OCI-LY7 (cell line): Measurements from ENCODE around the gene VWA5B1. TPM values are rescaled to one million over a fixed set of nuclear protein-coding genes. Genes with fewer than 3 reads are reported as not detected.
"Not testable (repeated sequence)": the region's sequence is repeated elsewhere in the genome, so short reads cannot be mapped to it uniquely, and the experiment has no call there.

Source experiments
- BruUV-seq: library from RNA; stranded (reverse); fragments of 400-500 nt; replicated peaks from 2 replicates; lab custom pipeline; 2021; lab: Mats Ljungman, UMichigan
- CTCF ChIA-PET: fragments of 300-600 bp; sonication (Branson Sonifier 250); formaldehyde crosslinking; loops from one replicate; lab custom pipeline; 2022; ENCODE audit warnings: antibody characterized with exemption; ENCODE audit not compliant: unreplicated experiment; lab: Charles Lee
- POLR2A ChIA-PET: fragments of 300-600 bp; sonication (Branson Sonifier 250); formaldehyde crosslinking; loops from one replicate; lab custom pipeline; 2022; ENCODE audit warnings: antibody characterized with exemption; lab: Charles Lee
- DNase-seq: peaks from one replicate; pipeline ENCODE4 v3.0.0-alpha.2; 2015; ENCODE audit warnings: low spot score
- H2AFZ ChIP-seq: fragments of 200-600 bp; sonication (generic), shearing (Covaris generic); 2 replicates; pipeline ENCODE4 v1.6.1; 2014; ENCODE audit warnings: mild to moderate bottlenecking, antibody characterized with exemption, low read length, moderate library complexity
- H3K27ac ChIP-seq: fragments of 200-600 bp; sonication (generic); 2 replicates; pipeline ENCODE4 v1.5.1; 2014; ENCODE audit warnings: mixed run types, low read depth, mild to moderate bottlenecking, moderate library complexity, low read length, inconsistent platforms; ENCODE audit not compliant: poor library complexity, severe bottlenecking
- H3K36me3 ChIP-seq: fragments of 200-600 bp; sonication (generic); 2 replicates; pipeline ENCODE4 v1.6.1; 2014; ENCODE audit warnings: mild to moderate bottlenecking, antibody characterized with exemption, low read length, moderate library complexity, mixed read lengths; ENCODE audit not compliant: insufficient read depth
- H3K4me1 ChIP-seq: fragments of 200-600 bp; sonication (generic); 2 replicates; pipeline ENCODE4 v1.5.1; 2014; ENCODE audit warnings: mild to moderate bottlenecking, low read length; ENCODE audit not compliant: insufficient read depth, poor library complexity, severe bottlenecking
- H3K4me2 ChIP-seq: fragments of 200-600 bp; sonication (generic); 2 replicates; pipeline ENCODE4 v1.6.1; 2014; ENCODE audit warnings: mild to moderate bottlenecking, low read length
- H3K4me3 ChIP-seq: fragments of 200-600 bp; sonication (generic); 2 replicates; pipeline ENCODE4 v1.5.1; 2014; ENCODE audit warnings: mild to moderate bottlenecking, low read depth, low read length; ENCODE audit not compliant: poor library complexity, severe bottlenecking
- H3K79me2 ChIP-seq: fragments of 200-600 bp; sonication (generic); 2 replicates; pipeline ENCODE4 v1.6.1; 2016; ENCODE audit warnings: low read depth, mild to moderate bottlenecking, low read length, moderate library complexity, mixed read lengths; ENCODE audit not compliant: insufficient read depth
- H3K9me2 ChIP-seq: fragments of 200-600 bp; sonication (generic); 2 replicates; pipeline ENCODE4 v1.6.1; 2016; ENCODE audit warnings: mild to moderate bottlenecking, low read length, mixed read lengths; ENCODE audit not compliant: insufficient read depth
- H3K9me3 ChIP-seq: fragments of 200-600 bp; sonication (generic); 2 replicates; pipeline ENCODE4 v1.6.1; 2014; ENCODE audit warnings: mild to moderate bottlenecking, mixed run types, low read length, mixed read lengths
- H4K20me1 ChIP-seq: fragments of 200-600 bp; sonication (generic); 2 replicates; pipeline ENCODE4 v1.6.1; 2014; ENCODE audit warnings: mild to moderate bottlenecking, antibody characterized with exemption, low read length, moderate library complexity, mixed read lengths; ENCODE audit not compliant: insufficient read depth
- EZH2phosphoT487 ChIP-seq: fragments of 200-600 bp; sonication (generic); IDR thresholded peaks from 2 replicates; pipeline ENCODE4 v1.6.1; 2018; ENCODE audit warnings: low read depth, borderline replicate concordance, mild to moderate bottlenecking, mixed run types, antibody characterized with exemption, low read length, moderate library complexity, mixed read lengths
- intact Hi-C: fragments of 100-400 bp; cut with micrococcal nuclease; formaldehyde crosslinking; loops from one replicate; pipeline ENCODE4 v1.10.0; 2022; ENCODE audit not compliant: unreplicated experiment
- total RNA-seq, 2 experiments: library from RNA; depleted of rRNA in 1 of 2; stranded (reverse); fragments of >200 nt in 1 of 2; shearing (Covaris generic) in 1 of 2; gene quantifications; 2 replicates each; pipeline ENCODE4 v1.2.3, GENCODE V29; 2014 to 2022
- TF ChIP-seq, protein P1 (sequence below): fragments of 200-600 bp; sonication (generic); conservative IDR thresholded peaks from 2 replicates; pipeline ENCODE4 v1.5.1; 2014; ENCODE audit warnings: mild to moderate bottlenecking, antibody characterized with exemption, low read length, moderate library complexity, mixed read lengths

Gene VWA5B1
- total RNA-seq, 2 experiments from 2014 or later, result 0.19 to 0.25 TPM

GRCh38 chr1:20285510-20285909 is 5.2 kb upstream of the VWA5B1 start:
- Histone ChIP-seq H4K20me1 (no peaks in the 10 kb centered on the region), H2AFZ (no peak overlapping the region), H3K9me2 (no peaks in the 10 kb centered on the region), H3K4me1 (no peaks in the 10 kb centered on the region), H3K27ac (no peak overlapping the region), H3K79me2 (no peaks in the 10 kb centered on the region), H3K9me3 (no peaks in the 10 kb centered on the region), H3K4me3 (no peak overlapping the region), H3K4me2 (no peak overlapping the region), H3K36me3 (no peaks in the 10 kb centered on the region)
- POLR2A ChIA-PET, result no interaction called here
- CTCF ChIA-PET, result no interaction called here
- TF ChIP-seq, protein P1, sequence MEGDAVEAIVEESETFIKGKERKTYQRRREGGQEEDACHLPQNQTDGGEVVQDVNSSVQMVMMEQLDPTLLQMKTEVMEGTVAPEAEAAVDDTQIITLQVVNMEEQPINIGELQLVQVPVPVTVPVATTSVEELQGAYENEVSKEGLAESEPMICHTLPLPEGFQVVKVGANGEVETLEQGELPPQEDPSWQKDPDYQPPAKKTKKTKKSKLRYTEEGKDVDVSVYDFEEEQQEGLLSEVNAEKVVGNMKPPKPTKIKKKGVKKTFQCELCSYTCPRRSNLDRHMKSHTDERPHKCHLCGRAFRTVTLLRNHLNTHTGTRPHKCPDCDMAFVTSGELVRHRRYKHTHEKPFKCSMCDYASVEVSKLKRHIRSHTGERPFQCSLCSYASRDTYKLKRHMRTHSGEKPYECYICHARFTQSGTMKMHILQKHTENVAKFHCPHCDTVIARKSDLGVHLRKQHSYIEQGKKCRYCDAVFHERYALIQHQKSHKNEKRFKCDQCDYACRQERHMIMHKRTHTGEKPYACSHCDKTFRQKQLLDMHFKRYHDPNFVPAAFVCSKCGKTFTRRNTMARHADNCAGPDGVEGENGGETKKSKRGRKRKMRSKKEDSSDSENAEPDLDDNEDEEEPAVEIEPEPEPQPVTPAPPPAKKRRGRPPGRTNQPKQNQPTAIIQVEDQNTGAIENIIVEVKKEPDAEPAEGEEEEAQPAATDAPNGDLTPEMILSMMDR, result no peak
- no peak for TF ChIP-seq EZH2phosphoT487
- no peak for DNase-seq
- intact Hi-C loops, result no loop called here
- BruUV-seq, result no TSS peak

DNA sequence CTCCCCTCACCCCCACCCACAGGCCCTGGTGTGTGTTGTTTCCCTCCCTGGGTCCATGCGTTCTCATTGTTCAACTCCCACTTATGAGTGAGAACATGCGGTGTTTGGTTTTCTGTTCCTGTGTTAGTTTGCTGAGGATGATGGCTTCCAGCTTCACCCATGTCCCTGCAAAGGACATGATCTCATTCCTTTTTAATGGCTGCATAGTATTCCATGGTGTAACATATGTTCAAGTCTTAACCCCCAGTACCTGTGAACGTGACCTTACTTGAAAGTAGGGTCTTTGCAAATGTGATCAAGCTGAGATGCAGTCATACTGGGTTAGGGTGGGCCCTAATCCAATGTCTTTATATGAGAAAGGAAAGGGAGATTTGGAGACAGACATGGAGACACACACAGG is 3.0 kb upstream of the VWA5B1 start:
- BruUV-seq, intact Hi-C loops, CTCF ChIA-PET: not testable (repeated sequence)

GRCh38 chr1:20291645-20292084 is 990 bp downstream of the VWA5B1 start:
- no peak for DNase-seq
- TF ChIP-seq EZH2phosphoT487, result no peak
- TF ChIP-seq, protein P1, result no peak
- H4K20me1 ChIP-seq, result no peaks in the 10 kb centered on the region
- H3K4me3 ChIP-seq, result no peak overlapping the region
- H3K4me2 ChIP-seq, result no peak overlapping the region
- BruUV-seq, result no TSS peak
- no peaks in the 10 kb centered on the region for H3K9me2 ChIP-seq
- no peak overlapping the region for H3K27ac ChIP-seq
- POLR2A ChIA-PET, result no interaction called here
- no peaks in the 10 kb centered on the region for H3K36me3 ChIP-seq
- intact Hi-C loops, result no loop called here
- no peaks in the 10 kb centered on the region for H3K4me1 ChIP-seq
- no peaks in the 10 kb centered on the region for H3K9me3 ChIP-seq
- H3K79me2 ChIP-seq, result no peaks in the 10 kb centered on the region
- no peak overlapping the region for H2AFZ ChIP-seq
- CTCF ChIA-PET, result no interaction called here

More for the DNA sequence above, 3.0 kb upstream of the VWA5B1 start:
- DNase-seq, H3K36me3 ChIP-seq, H3K9me3 ChIP-seq, H4K20me1 ChIP-seq, H3K27ac ChIP-seq, H2AFZ ChIP-seq, H3K4me2 ChIP-seq, H3K9me2 ChIP-seq, H3K4me3 ChIP-seq, H3K79me2 ChIP-seq, POLR2A ChIA-PET, H3K4me1 ChIP-seq: not testable (repeated sequence)
